HEK293 (cell line): ENCODE results near the gene PLCG1.

ENCODE experiments used
- CTCF ChIA-PET: fragments of 350-600 bp; formaldehyde crosslinking; extraction: SDS; loops from one replicate; lab custom pipeline; 2021; ENCODE audit warnings: antibody characterized with exemption; lab: Yijun Ruan, JAX
- POLR2A ChIA-PET: fragments of 300-600 bp; formaldehyde crosslinking; extraction: SDS; loops from one replicate; lab custom pipeline; 2020; ENCODE audit warnings: antibody characterized with exemption, inconsistent platforms; lab: Yijun Ruan, JAX
- H3K27ac ChIP-seq: fragments of 200-500 bp; sonication (Bioruptor generic); 2 replicates; pipeline ENCODE4 v1.5.1; 2014; ENCODE audit warnings: low read depth, low read length, control low read depth, inconsistent platforms; ENCODE audit errors: extremely low read depth
- H3K36me3 ChIP-seq, 2 experiments: fragments of 200-500 bp in 1 of 2; sonication (Bioruptor generic) in 1 of 2; 1 replicate in 1 of 2; 2 replicates in 1 of 2; pipeline ENCODE4 v1.5.1; 2014 to 2017; ENCODE audit warnings: inconsistent platforms in 2 of 2, low read length in 2 of 2; ENCODE audit not compliant: control insufficient read depth in 2 of 2, insufficient read depth in 1 of 2
- H3K4me1 ChIP-seq: fragments of 200-500 bp; sonication (Bioruptor generic); 2 replicates; pipeline ENCODE4 v1.5.1; 2014; ENCODE audit warnings: mild to moderate bottlenecking, low read length, inconsistent platforms; ENCODE audit not compliant: control insufficient read depth, insufficient read depth
- H3K4me3 ChIP-seq: 2 replicates; pipeline ENCODE4 v1.5.1; 2011; ENCODE audit warnings: low read depth, mild to moderate bottlenecking, control low read depth, low read length, moderate library complexity
- H3K9me3 ChIP-seq: fragments of 200-500 bp; sonication (Bioruptor generic); 2 replicates; pipeline ENCODE4 v1.5.1; 2014; ENCODE audit warnings: low read depth, low read length, inconsistent platforms; ENCODE audit not compliant: control insufficient read depth, insufficient read depth
- GLIS1 ChIP-seq: fragments of 450-650 bp; formaldehyde crosslinking; IDR thresholded peaks from 2 replicates; pipeline ENCODE4 v1.5.1; 2016; ENCODE audit warnings: missing biosample characterization, missing genetic modification characterization
- OVOL3 ChIP-seq: fragments of 450-650 bp; formaldehyde crosslinking; IDR thresholded peaks from 2 replicates; pipeline ENCODE4 v1.5.1; 2016; ENCODE audit warnings: missing biosample characterization, missing genetic modification characterization
- SCRT1 ChIP-seq: fragments of 450-650 bp; formaldehyde crosslinking; IDR thresholded peaks from 2 replicates; pipeline ENCODE4 v1.5.1; 2016; ENCODE audit warnings: missing biosample characterization, missing genetic modification characterization, borderline replicate concordance
- SP3 ChIP-seq: fragments of 450-650 bp; formaldehyde crosslinking; IDR thresholded peaks from 2 replicates; pipeline ENCODE4 v1.5.1; 2016; ENCODE audit warnings: missing biosample characterization, missing genetic modification characterization
- WT1 ChIP-seq: fragments of 450-650 bp; formaldehyde crosslinking; IDR thresholded peaks from 2 replicates; pipeline ENCODE4 v1.5.1; 2016; ENCODE audit warnings: missing biosample characterization, missing genetic modification characterization
- ZBTB11 ChIP-seq: fragments of 450-650 bp; formaldehyde crosslinking; conservative IDR thresholded peaks from 2 replicates; pipeline ENCODE4 v1.5.1; 2016; ENCODE audit warnings: low read depth, missing biosample characterization, missing genetic modification characterization
- ZBTB17 ChIP-seq: fragments of 450-650 bp; formaldehyde crosslinking; IDR thresholded peaks from 2 replicates; pipeline ENCODE4 v1.5.1; 2016; ENCODE audit warnings: missing biosample characterization, missing genetic modification characterization
- ZBTB20 ChIP-seq: fragments of 450-650 bp; formaldehyde crosslinking; IDR thresholded peaks from 2 replicates; pipeline ENCODE4 v1.5.1; 2016; ENCODE audit warnings: missing biosample characterization, missing genetic modification characterization
- ZFP69B ChIP-seq: fragments of 450-650 bp; formaldehyde crosslinking; IDR thresholded peaks from 2 replicates; pipeline ENCODE4 v1.5.1; 2016; ENCODE audit warnings: missing biosample characterization, missing genetic modification characterization
- ZIC2 ChIP-seq: fragments of 450-650 bp; formaldehyde crosslinking; IDR thresholded peaks from 2 replicates; pipeline ENCODE4 v1.5.1; 2016; ENCODE audit warnings: missing biosample characterization, missing genetic modification characterization
- ZNF132 ChIP-seq: fragments of 450-650 bp; formaldehyde crosslinking; IDR thresholded peaks from 2 replicates; pipeline ENCODE4 v1.5.1; 2017; ENCODE audit warnings: missing biosample characterization, missing genetic modification characterization, borderline replicate concordance
- ZNF133 ChIP-seq: fragments of 450-650 bp; formaldehyde crosslinking; IDR thresholded peaks from 2 replicates; pipeline ENCODE4 v1.5.1; 2016; ENCODE audit warnings: missing biosample characterization, missing genetic modification characterization
- ZNF148 ChIP-seq: fragments of 450-650 bp; formaldehyde crosslinking; IDR thresholded peaks from 2 replicates; pipeline ENCODE4 v1.5.0; 2017; ENCODE audit warnings: missing biosample characterization, missing genetic modification characterization, borderline replicate concordance
- ZNF16 ChIP-seq: fragments of 450-650 bp; formaldehyde crosslinking; IDR thresholded peaks from 2 replicates; pipeline ENCODE4 v1.5.1; 2016; ENCODE audit warnings: low read depth, missing biosample characterization, missing genetic modification characterization
- ZNF174 ChIP-seq: fragments of 450-650 bp; formaldehyde crosslinking; IDR thresholded peaks from 2 replicates; pipeline ENCODE4 v1.5.0; 2017; ENCODE audit warnings: missing biosample characterization, mild to moderate bottlenecking, missing genetic modification characterization
- ZNF2 ChIP-seq: fragments of 450-650 bp; formaldehyde crosslinking; IDR thresholded peaks from 2 replicates; pipeline ENCODE4 v1.5.1; 2016; ENCODE audit warnings: missing biosample characterization, missing genetic modification characterization
- ZNF416 ChIP-seq: fragments of 450-650 bp; formaldehyde crosslinking; IDR thresholded peaks from 2 replicates; pipeline ENCODE4 v1.5.1; 2016; ENCODE audit warnings: missing biosample characterization, missing genetic modification characterization
- ZNF423 ChIP-seq: fragments of 450-650 bp; formaldehyde crosslinking; IDR thresholded peaks from 2 replicates; pipeline ENCODE4 v1.5.1; 2016; ENCODE audit warnings: missing biosample characterization, missing genetic modification characterization
- ZNF426 ChIP-seq: fragments of 450-650 bp; formaldehyde crosslinking; IDR thresholded peaks from 2 replicates; pipeline ENCODE4 v1.5.1; 2017; ENCODE audit warnings: missing biosample characterization, missing genetic modification characterization, mild to moderate bottlenecking, inconsistent platforms, moderate library complexity
- ZNF510 ChIP-seq: fragments of 450-650 bp; formaldehyde crosslinking; IDR thresholded peaks from 2 replicates; pipeline ENCODE4 v1.5.1; 2018; ENCODE audit warnings: mild to moderate bottlenecking, missing genetic modification characterization, missing biosample characterization; ENCODE audit not compliant: insufficient replicate concordance
- ZNF521 ChIP-seq: fragments of 450-650 bp; formaldehyde crosslinking; IDR thresholded peaks from 2 replicates; pipeline ENCODE4 v1.5.1; 2017; ENCODE audit warnings: missing biosample characterization, mild to moderate bottlenecking, missing genetic modification characterization
- ZNF664 ChIP-seq: fragments of 450-650 bp; formaldehyde crosslinking; IDR thresholded peaks from 2 replicates; pipeline ENCODE4 v1.5.1; 2016; ENCODE audit warnings: missing biosample characterization, missing genetic modification characterization
- ZNF776 ChIP-seq: fragments of 450-650 bp; formaldehyde crosslinking; IDR thresholded peaks from 2 replicates; pipeline ENCODE4 v1.5.0; 2017; ENCODE audit warnings: missing biosample characterization, missing genetic modification characterization, borderline replicate concordance
- TF ChIP-seq, protein P1 (sequence below): fragments of 450-650 bp; formaldehyde crosslinking; IDR thresholded peaks from 2 replicates; pipeline ENCODE4 v1.5.1; 2016; ENCODE audit warnings: missing biosample characterization, missing genetic modification characterization
- TF ChIP-seq, protein P2 (sequence below): fragments of 450-650 bp; formaldehyde crosslinking; IDR thresholded peaks from 2 replicates; pipeline ENCODE4 v1.5.1; 2016; ENCODE audit warnings: missing biosample characterization, missing genetic modification characterization

Gene PLCG1

GRCh38 chr20:41178495-41178894 is 41.2 kb downstream of the PLCG1 start:
- Histone ChIP-seq H3K36me3 (peaks cover 0 to 68% of the 10 kb centered on the region in 2 experiments; a peak in 1 of 3 replicates), H3K27ac (no peak overlapping the region), H3K9me3 (no peaks in the 10 kb centered on the region), H3K4me1 (no peaks in the 10 kb centered on the region), H3K4me3 (no peak overlapping the region)
- ChIA-PET CTCF (no interaction called here), POLR2A (no interaction called here)
- TF ChIP-seq ZFP69B (tag by site-specific recombination) = no peak
- TF ChIP-seq, protein P1, sequence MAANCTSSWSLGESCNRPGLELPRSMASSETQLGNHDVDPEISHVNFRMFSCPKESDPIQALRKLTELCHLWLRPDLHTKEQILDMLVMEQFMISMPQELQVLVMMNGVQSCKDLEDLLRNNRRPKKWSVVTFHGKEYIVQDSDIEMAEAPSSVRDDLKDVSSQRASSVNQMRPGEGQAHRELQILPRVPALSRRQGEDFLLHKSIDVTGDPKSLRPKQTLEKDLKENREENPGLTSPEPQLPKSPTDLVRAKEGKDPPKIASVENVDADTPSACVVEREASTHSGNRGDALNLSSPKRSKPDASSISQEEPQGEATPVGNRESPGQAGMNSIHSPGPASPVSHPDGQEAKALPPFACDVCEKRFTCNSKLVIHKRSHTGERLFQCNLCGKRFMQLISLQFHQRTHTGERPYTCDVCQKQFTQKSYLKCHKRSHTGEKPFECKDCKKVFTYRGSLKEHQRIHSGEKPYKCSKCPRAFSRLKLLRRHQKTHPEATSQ (tag by site-specific recombination) = no peak
- TF ChIP-seq ZNF664 = no peak
- no peak for TF ChIP-seq ZNF423 (tag by site-specific recombination)
- TF ChIP-seq ZNF510 = no peak
- no peak for TF ChIP-seq ZNF521 (tag by site-specific recombination)
- no peak for TF ChIP-seq WT1
- no peak for TF ChIP-seq ZNF416
- TF ChIP-seq ZBTB20 (tag by site-specific recombination) = no peak
- no peak for TF ChIP-seq OVOL3 (tag by site-specific recombination)
- no peak for TF ChIP-seq ZNF2 (tag by site-specific recombination)
- no peak for TF ChIP-seq ZNF148 (tag by site-specific recombination)
- TF ChIP-seq ZNF776 = no peak
- no peak for TF ChIP-seq SP3
- TF ChIP-seq, all 188 proteins: peak for 0

- H3K27ac ChIP-seq = no peak overlapping the region
These were observed 41.6 kb downstream of the PLCG1 start for GRCh38 chr20:41178904-41179432.

More at GRCh38 chr20:41178904-41179432, 41.6 kb downstream of the PLCG1 start:
- ChIA-PET CTCF (no interaction called here), POLR2A (no interaction called here)
- peaks cover 0 to 65% of the 10 kb centered on the region in 2 experiments; a peak in 1 of 3 replicates for H3K36me3 ChIP-seq
- H3K4me3 ChIP-seq = no peak overlapping the region
- no peak for TF ChIP-seq SCRT1 (tag by site-specific recombination)
- peak; percentile 100 for TF ChIP-seq ZIC2
- TF ChIP-seq, protein P2, sequence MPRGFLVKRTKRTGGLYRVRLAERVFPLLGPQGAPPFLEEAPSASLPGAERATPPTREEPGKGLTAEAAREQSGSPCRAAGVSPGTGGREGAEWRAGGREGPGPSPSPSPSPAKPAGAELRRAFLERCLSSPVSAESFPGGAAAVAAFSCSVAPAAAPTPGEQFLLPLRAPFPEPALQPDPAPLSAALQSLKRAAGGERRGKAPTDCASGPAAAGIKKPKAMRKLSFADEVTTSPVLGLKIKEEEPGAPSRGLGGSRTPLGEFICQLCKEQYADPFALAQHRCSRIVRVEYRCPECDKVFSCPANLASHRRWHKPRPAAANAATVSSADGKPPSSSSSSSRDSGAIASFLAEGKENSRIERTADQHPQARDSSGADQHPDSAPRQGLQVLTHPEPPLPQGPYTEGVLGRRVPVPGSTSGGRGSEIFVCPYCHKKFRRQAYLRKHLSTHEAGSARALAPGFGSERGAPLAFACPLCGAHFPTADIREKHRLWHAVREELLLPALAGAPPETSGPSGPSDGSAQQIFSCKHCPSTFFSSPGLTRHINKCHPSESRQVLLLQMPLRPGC = no peak
- TF ChIP-seq ZBTB11 (tag by site-specific recombination) = no peak
- TF ChIP-seq SP3 = no peak
- 0 out of 2 replicates have a peak, but pooled peaks have one; percentile 31 for TF ChIP-seq ZBTB17
- no peak for TF ChIP-seq ZNF132 (tag by site-specific recombination)
- TF ChIP-seq GLIS1 (tag by site-specific recombination) = peak; percentile 48; the same call in 1 of the 2 replicates
- TF ChIP-seq ZNF426 (tag by site-specific recombination) = no peak
- no peak for TF ChIP-seq ZNF174
- no peak for TF ChIP-seq ZNF133
- no peak for TF ChIP-seq ZNF16 (tag by site-specific recombination)
- no peaks in the 10 kb centered on the region for H3K4me1 ChIP-seq
- H3K9me3 ChIP-seq = no peaks in the 10 kb centered on the region
